ENCODE results near the gene MB.
A peak's percentile ranks its signal among the peaks of the same experiment; 100 is the strongest.

MB gene

GRCh38 chr22:35620624-35621251, 3.6 kb upstream of the MB start:
- DNase-seq (ENCODE audit: insufficient read length, low spot score) = no peak
- no peak for FAIRE-seq
- TF ChIP-seq POLR2A (IDR thresholded peaks at IDR 0.05; ENCODE audit: low read depth, low read length) (no peak), SPI1 (IDR thresholded peaks at IDR 0.05; ENCODE audit: low read depth, low read length) (no peak), POLR2AphosphoS5 (IDR thresholded peaks at IDR 0.05; ENCODE audit: low read depth, low read length) (no peak), PAX5 (IDR thresholded peaks at IDR 0.05; ENCODE audit: insufficient read depth, low read length, severe bottlenecking) (no peak), TAF1 (IDR thresholded peaks at IDR 0.05; ENCODE audit: low read depth, low read length) (no peak), POU2F2 (IDR thresholded peaks at IDR 0.05; ENCODE audit: low read depth, low read length) (no peak)

GRCh38 chr22:35619336-35620094, 2.4 kb upstream of the MB start:
- DNase-seq (ENCODE audit: insufficient read length, low spot score) (no peak), FAIRE-seq (no peak)
- no peak for TF ChIP-seq POLR2A (IDR thresholded peaks at IDR 0.05; ENCODE audit: low read depth, low read length)
- TF ChIP-seq SPI1 (IDR thresholded peaks at IDR 0.05; ENCODE audit: low read depth, low read length) = no peak
- TF ChIP-seq TAF1 (IDR thresholded peaks at IDR 0.05; ENCODE audit: low read depth, low read length) = no peak
- no peak for TF ChIP-seq PAX5 (IDR thresholded peaks at IDR 0.05; ENCODE audit: insufficient read depth, low read length, severe bottlenecking)
- TF ChIP-seq POLR2AphosphoS5 (IDR thresholded peaks at IDR 0.05; ENCODE audit: low read depth, low read length) = no peak
- TF ChIP-seq POU2F2 (IDR thresholded peaks at IDR 0.05; ENCODE audit: low read depth, low read length) = no peak

- FAIRE-seq (no peak), DNase-seq (ENCODE audit: insufficient read length, low spot score) (no peak)
- TF ChIP-seq POLR2A (IDR thresholded peaks at IDR 0.05; ENCODE audit: low read depth, low read length) (no peak), SPI1 (IDR thresholded peaks at IDR 0.05; ENCODE audit: low read depth, low read length) (no peak), PAX5 (IDR thresholded peaks at IDR 0.05; ENCODE audit: insufficient read depth, low read length, severe bottlenecking) (no peak), POU2F2 (IDR thresholded peaks at IDR 0.05; ENCODE audit: low read depth, low read length) (no peak), POLR2AphosphoS5 (IDR thresholded peaks at IDR 0.05; ENCODE audit: low read depth, low read length) (no peak), TAF1 (IDR thresholded peaks at IDR 0.05; ENCODE audit: low read depth, low read length) (no peak)
These were observed 1.5 kb upstream of the MB start for GRCh38 chr22:35618427-35619223.

GRCh38 chr22:35616043-35616442, 1.1 kb downstream of the MB start:
- TF ChIP-seq POLR2AphosphoS5 (IDR thresholded peaks at IDR 0.05; ENCODE audit: low read depth, low read length) = no peak
- DNase-seq (ENCODE audit: insufficient read length, low spot score) = no peak
- no peak for FAIRE-seq

- no peak for DNase-seq (ENCODE audit: insufficient read length, low spot score)
- TF ChIP-seq POU2F2 (IDR thresholded peaks at IDR 0.05; ENCODE audit: low read depth, low read length) = no peak
- no peak for TF ChIP-seq PAX5 (IDR thresholded peaks at IDR 0.05; ENCODE audit: insufficient read depth, low read length, severe bottlenecking)
- no peak for TF ChIP-seq TAF1 (IDR thresholded peaks at IDR 0.05; ENCODE audit: low read depth, low read length)
- no peak for TF ChIP-seq SPI1 (IDR thresholded peaks at IDR 0.05; ENCODE audit: low read depth, low read length)
- TF ChIP-seq POLR2AphosphoS5 (IDR thresholded peaks at IDR 0.05; ENCODE audit: low read depth, low read length) = no peak
- no peak for TF ChIP-seq POLR2A (IDR thresholded peaks at IDR 0.05; ENCODE audit: low read depth, low read length)
- FAIRE-seq = no peak
These were observed 2.0 kb downstream of the MB start for GRCh38 chr22:35615156-35615555.

- DNase-seq (ENCODE audit: insufficient read length, low spot score) = no peak
- FAIRE-seq = no peak
- TF ChIP-seq POLR2A (IDR thresholded peaks at IDR 0.05; ENCODE audit: low read depth, low read length) (no peak), SPI1 (IDR thresholded peaks at IDR 0.05; ENCODE audit: low read depth, low read length) (no peak), TAF1 (IDR thresholded peaks at IDR 0.05; ENCODE audit: low read depth, low read length) (no peak), POU2F2 (IDR thresholded peaks at IDR 0.05; ENCODE audit: low read depth, low read length) (no peak), POLR2AphosphoS5 (IDR thresholded peaks at IDR 0.05; ENCODE audit: low read depth, low read length) (no peak), PAX5 (IDR thresholded peaks at IDR 0.05; ENCODE audit: insufficient read depth, low read length, severe bottlenecking) (no peak)
These were observed 2.7 kb downstream of the MB start for GRCh38 chr22:35614404-35614803.

GRCh38 chr22:35612903-35613302, 4.2 kb downstream of the MB start:
- FAIRE-seq (no peak), DNase-seq (ENCODE audit: insufficient read length, low spot score) (no peak)
- TF ChIP-seq POU2F2 (IDR thresholded peaks at IDR 0.05; ENCODE audit: low read depth, low read length) (no peak), POLR2AphosphoS5 (IDR thresholded peaks at IDR 0.05; ENCODE audit: low read depth, low read length) (no peak), TAF1 (IDR thresholded peaks at IDR 0.05; ENCODE audit: low read depth, low read length) (no peak), SPI1 (IDR thresholded peaks at IDR 0.05; ENCODE audit: low read depth, low read length) (no peak), PAX5 (IDR thresholded peaks at IDR 0.05; ENCODE audit: insufficient read depth, low read length, severe bottlenecking) (no peak), POLR2A (IDR thresholded peaks at IDR 0.05; ENCODE audit: low read depth, low read length) (no peak)

- FAIRE-seq = no peak
- TF ChIP-seq TAF1 (IDR thresholded peaks at IDR 0.05; ENCODE audit: low read depth, low read length) = no peak
- no peak for TF ChIP-seq POU2F2 (IDR thresholded peaks at IDR 0.05; ENCODE audit: low read depth, low read length)
- peak; percentile 61 for TF ChIP-seq SPI1 (IDR thresholded peaks at IDR 0.05; ENCODE audit: low read depth, low read length)
- TF ChIP-seq PAX5 (IDR thresholded peaks at IDR 0.05; ENCODE audit: insufficient read depth, low read length, severe bottlenecking) = no peak
- DNase-seq (ENCODE audit: insufficient read length, low spot score) = no peak
These were observed 5.1 kb downstream of the MB start for GRCh38 chr22:35611891-35612576.

Data from GM12891 (cell line).